ENCODE data around the gene HSPA12B. TPM values are rescaled to one million over a fixed set of nuclear protein-coding genes. Genes with fewer than 3 reads are reported as not detected.

HSPA12B gene
- total RNA-seq, 2 experiments from 2014 or later, result not detected

GRCh38 chr20:3728354-3728753 lies 4.1 kb upstream of the HSPA12B start:
- ChIA-PET CTCF (ENCODE audit: unreplicated experiment) (no interaction called here), POLR2A (no interaction called here)
- H3K36me3 ChIP-seq (ENCODE audit: insufficient read depth, low read length), result no peaks in the 10 kb centered on the region
- DNase-seq (ENCODE audit: low spot score), result no peak
- no peaks in the 10 kb centered on the region for H3K9me2 ChIP-seq (ENCODE audit: insufficient read depth, low read length)
- no peak overlapping the region for H2AFZ ChIP-seq (ENCODE audit: low read length)
- no peak overlapping the region for H3K4me2 ChIP-seq (ENCODE audit: low read length)
- no TSS peak for BruUV-seq (replicated peaks)
- H3K79me2 ChIP-seq (ENCODE audit: insufficient read depth, low read depth, low read length), result no peaks in the 10 kb centered on the region
- intact Hi-C loops (cut with micrococcal nuclease; ENCODE audit: unreplicated experiment), result no loop called here
- H3K9me3 ChIP-seq (ENCODE audit: low read length), result no peaks in the 10 kb centered on the region
- TF ChIP-seq CTCF (conservative IDR thresholded peaks at IDR 0.05; ENCODE audit: low read length) (no peak), EZH2phosphoT487 (IDR thresholded peaks at IDR 0.05; ENCODE audit: borderline replicate concordance, low read depth, low read length) (no peak)
- no peak overlapping the region for H3K4me3 ChIP-seq (ENCODE audit: low read depth, low read length, poor library complexity, severe bottlenecking)
- no peak overlapping the region for H3K27ac ChIP-seq (ENCODE audit: low read depth, low read length, poor library complexity, severe bottlenecking)
- H3K4me1 ChIP-seq (ENCODE audit: insufficient read depth, low read length, poor library complexity, severe bottlenecking), result no peaks in the 10 kb centered on the region
- no peaks in the 10 kb centered on the region for H4K20me1 ChIP-seq (ENCODE audit: insufficient read depth, low read length)

- no peak for TF ChIP-seq EZH2phosphoT487 (IDR thresholded peaks at IDR 0.05; ENCODE audit: borderline replicate concordance, low read depth, low read length)
- TF ChIP-seq CTCF (conservative IDR thresholded peaks at IDR 0.05; ENCODE audit: low read length), result no peak
- CTCF ChIA-PET (ENCODE audit: unreplicated experiment), result interaction anchor here (0.6 kb wide), 1 partner anchor 39 kb away, joined by 3 read pairs; the partner anchor contains the start of gene ADISSP
- Histone ChIP-seq H3K27ac (ENCODE audit: low read depth, low read length, poor library complexity, severe bottlenecking) (no peak overlapping the region), H3K4me3 (ENCODE audit: low read depth, low read length, poor library complexity, severe bottlenecking) (no peak overlapping the region), H4K20me1 (ENCODE audit: insufficient read depth, low read length) (no peaks in the 10 kb centered on the region), H3K36me3 (ENCODE audit: insufficient read depth, low read length) (no peaks in the 10 kb centered on the region), H3K4me1 (ENCODE audit: insufficient read depth, low read length, poor library complexity, severe bottlenecking) (no peaks in the 10 kb centered on the region), H3K4me2 (ENCODE audit: low read length) (no peak overlapping the region), H2AFZ (ENCODE audit: low read length) (no peak overlapping the region), H3K9me3 (ENCODE audit: low read length) (no peaks in the 10 kb centered on the region), H3K79me2 (ENCODE audit: insufficient read depth, low read depth, low read length) (no peaks in the 10 kb centered on the region), H3K9me2 (ENCODE audit: insufficient read depth, low read length) (no peaks in the 10 kb centered on the region)
- DNase-seq (ENCODE audit: low spot score), result no peak
- intact Hi-C loops (cut with micrococcal nuclease; ENCODE audit: unreplicated experiment), result no loop called here
- BruUV-seq (replicated peaks), result no TSS peak
- POLR2A ChIA-PET, result no interaction called here
Observed at GRCh38 chr20:3728876-3729275, 3.6 kb upstream of the HSPA12B start.

- ChIA-PET CTCF (ENCODE audit: unreplicated experiment) (interaction anchor here (0.6 kb wide), 1 partner anchor 38 kb away, joined by 3 read pairs; the partner anchor contains the start of gene ADISSP), POLR2A (no interaction called here)
- TF ChIP-seq CTCF (conservative IDR thresholded peaks at IDR 0.05; ENCODE audit: low read length) (no peak), EZH2phosphoT487 (IDR thresholded peaks at IDR 0.05; ENCODE audit: borderline replicate concordance, low read depth, low read length) (no peak)
- H3K4me1 ChIP-seq (ENCODE audit: insufficient read depth, low read length, poor library complexity, severe bottlenecking), result no peaks in the 10 kb centered on the region
- H3K4me2 ChIP-seq (ENCODE audit: low read length), result no peak overlapping the region
- DNase-seq (ENCODE audit: low spot score), result no peak
- H4K20me1 ChIP-seq (ENCODE audit: insufficient read depth, low read length), result no peaks in the 10 kb centered on the region
- H3K9me2 ChIP-seq (ENCODE audit: insufficient read depth, low read length), result no peaks in the 10 kb centered on the region
- no peaks in the 10 kb centered on the region for H3K9me3 ChIP-seq (ENCODE audit: low read length)
- intact Hi-C loops (cut with micrococcal nuclease; ENCODE audit: unreplicated experiment), result no loop called here
- no peak overlapping the region for H2AFZ ChIP-seq (ENCODE audit: low read length)
- BruUV-seq (replicated peaks), result no TSS peak
- H3K4me3 ChIP-seq (ENCODE audit: low read depth, low read length, poor library complexity, severe bottlenecking), result no peak overlapping the region
- H3K27ac ChIP-seq (ENCODE audit: low read depth, low read length, poor library complexity, severe bottlenecking), result no peak overlapping the region
- H3K79me2 ChIP-seq (ENCODE audit: insufficient read depth, low read depth, low read length), result no peaks in the 10 kb centered on the region
- no peaks in the 10 kb centered on the region for H3K36me3 ChIP-seq (ENCODE audit: insufficient read depth, low read length)
Observed at GRCh38 chr20:3729378-3729777, 3.1 kb upstream of the HSPA12B start.

All from OCI-LY7 (cell line).